Renal cortical epithelial cell (primary cell): Measurements from ENCODE around the gene RFX1. TPM values are rescaled to one million over a fixed set of nuclear protein-coding genes. Genes with fewer than 3 reads are reported as not detected.
A peak's percentile ranks its signal among the peaks of the same experiment; 100 is the strongest.

ENCODE experiments used
- DNase-seq: peaks from one replicate; pipeline ENCODE4 v3.0.0-alpha.2; 2011; ENCODE audit warnings: low read depth
- total RNA-seq: library from RNA; depleted of rRNA; stranded (reverse); fragments of >200 nt; gene quantifications from 2 replicates; pipeline ENCODE4 v1.2.3, GENCODE V29; 2014

Gene RFX1
- total RNA-seq, 1 donor from 2014 or later = 11.6 TPM

GRCh38 chr19:13996928-13997630 is 9.0 kb downstream of the RFX1 start:
- no peak for DNase-seq

- DNase-seq = no peak
These were observed 10.0 kb downstream of the RFX1 start for GRCh38 chr19:13995878-13996765.

GRCh38 chr19:13995017-13995728 is 10.9 kb downstream of the RFX1 start:
- DNase-seq = no peak

- no peak for DNase-seq
These were observed 12.4 kb downstream of the RFX1 start for GRCh38 chr19:13993590-13994300.

- DNase-seq = no peak
These were observed 14.1 kb downstream of the RFX1 start for GRCh38 chr19:13992025-13992424.

GRCh38 chr19:13990085-13990484 is 16.0 kb downstream of the RFX1 start:
- DNase-seq = no peak

GRCh38 chr19:13989487-13989886 is 16.6 kb downstream of the RFX1 start:
- no peak for DNase-seq

GRCh38 chr19:13987101-13987890 is 18.8 kb downstream of the RFX1 start:
- no peak for DNase-seq

GRCh38 chr19:13986348-13986904 is 19.7 kb downstream of the RFX1 start:
- peak; percentile 38 for DNase-seq

- no peak for DNase-seq
These were observed 20.3 kb downstream of the RFX1 start for GRCh38 chr19:13985771-13986347.

GRCh38 chr19:13984875-13985741 is 21.0 kb downstream of the RFX1 start:
- no peak for DNase-seq

- DNase-seq = no peak
These were observed 21.9 kb downstream of the RFX1 start for GRCh38 chr19:13984186-13984585.

- no peak for DNase-seq
These were observed 22.8 kb downstream of the RFX1 start for GRCh38 chr19:13983213-13983889.

- no peak for DNase-seq
These were observed 23.3 kb downstream of the RFX1 start for GRCh38 chr19:13982773-13983172.

- DNase-seq = no peak
These were observed 24.1 kb downstream of the RFX1 start for GRCh38 chr19:13981988-13982501.

- DNase-seq = no peak
These were observed 24.7 kb downstream of the RFX1 start for GRCh38 chr19:13981467-13981866.

- DNase-seq = no peak
These were observed 25.1 kb downstream of the RFX1 start for GRCh38 chr19:13981021-13981420.

GRCh38 chr19:13980340-13980739 is 25.8 kb downstream of the RFX1 start:
- no peak for DNase-seq
